Stomach (tissue), 9 donors: ENCODE data around the gene ME3. TPM values are rescaled to one million over a fixed set of nuclear protein-coding genes. Genes with fewer than 3 reads are reported as not detected.

Experiments
- DNase-seq, 2 donors: peaks; one replicate each; pipeline versions ENCODE4 v3.0.0 to v3.0.0-alpha.2; 2013 to 2019
- H3K27ac ChIP-seq, 5 donors: fragments of 200-600 bp in 4 of 5; sonication (generic) in 4 of 5; one replicate each; pipeline ENCODE4 v1.5.1; 2013 to 2019; ENCODE audit warnings: mild to moderate bottlenecking in 1 of 5, moderate library complexity in 1 of 5
- H3K27me3 ChIP-seq, 3 donors: fragments of 200-600 bp; sonication (generic); one replicate each; pipeline ENCODE4 v1.5.1; 2017 to 2019; ENCODE audit warnings: mixed run types in 1 of 3
- H3K36me3 ChIP-seq, 4 donors: fragments of 200-600 bp; sonication (generic); 1 replicate in 3 of 4; 2 replicates in 1 of 4; pipeline ENCODE4 v1.5.1; 2016 to 2019
- H3K4me1 ChIP-seq, 4 donors: fragments of 200-600 bp; sonication (generic); one replicate each; pipeline ENCODE4 v1.5.1; 2016 to 2019
- H3K4me3 ChIP-seq, 4 donors: fragments of 200-600 bp; sonication (generic) in 3 of 4; one replicate each; pipeline ENCODE4 v1.5.1; 2016 to 2019; ENCODE audit warnings: mild to moderate bottlenecking in 1 of 4
- H3K9me3 ChIP-seq, 4 donors: fragments of 200-600 bp; sonication (generic); one replicate each; pipeline ENCODE4 v1.5.1; 2016 to 2019
- EP300 ChIP-seq: sonication (generic); formaldehyde crosslinking; IDR thresholded peaks from one replicate; pipeline ENCODE4 v1.6.1; 2017; ENCODE audit warnings: antibody characterized with exemption
- POLR2A ChIP-seq, 4 donors: fragments of 450-650 bp; IDR thresholded peaks; one replicate each; pipeline ENCODE4 v1.6.1; 2016; ENCODE audit warnings: antibody characterized with exemption in 4 of 4, control low read depth in 2 of 4, mild to moderate bottlenecking in 1 of 4, moderate library complexity in 1 of 4
- POLR2AphosphoS5 ChIP-seq, 3 donors: sonication (generic); formaldehyde crosslinking; IDR thresholded peaks; one replicate each; pipeline ENCODE4 v1.6.1; 2016; ENCODE audit warnings: antibody characterized with exemption in 3 of 3
- WGBS, 5 donors: extraction: QIAGEN DNeasy Blood & Tissue Kit in 3 of 5; methylation state at CpG; one replicate each; pipeline versions ENCODE4 v1.1.5 to v1.1.7; 2013 to 2018; 5-methylcytosine and 5-hydroxymethylcytosine counted together
- intact Hi-C: fragments of 100-400 bp; cut with DNase I; formaldehyde crosslinking; loops from one replicate; pipeline ENCODE4 v1.15.1; 2023; ENCODE audit warnings: low total_unique reads
- polyA plus RNA-seq, 3 donors: library from polyadenylated mRNA; stranded (reverse); fragments of 200-250 nt; gene quantifications; one replicate each; pipeline ENCODE4 v1.2.3, GENCODE V29; 2013
- total RNA-seq, 5 donors: library from RNA; depleted of rRNA; stranded (reverse); fragments of >200 nt; gene quantifications; one replicate each; pipeline versions ENCODE4 v1.1.0 to v1.2.3, GENCODE V29; 2014 to 2016
- TF ChIP-seq, protein P1 (sequence below), 7 experiments: fragments of 450-650 bp in 4 of 7; fragments of 200-600 bp in 3 of 7; sonication (generic) in 3 of 7; IDR thresholded peaks; one replicate each; pipeline ENCODE4 v1.5.1; 2016 to 2019; ENCODE audit warnings: antibody characterized with exemption in 7 of 7, control low read depth in 2 of 7, mild to moderate bottlenecking in 1 of 7
- donor health status: healthy with polysubstance abuse.
- donor health status: Bipolar disorder and iron deficiency.
- donor health status: healthy.

Gene ME3
- total and polyA plus RNA-seq, 8 donors, result 11.2 to 82.1 (median 51.1) TPM

- WGBS, 5 donors, result 76 to 100% (median 89%) methylated on average over 1 of the region's 1 CpG
- TF ChIP-seq POLR2AphosphoS5 (IDR thresholded peaks at IDR 0.05), result no peak
- TF ChIP-seq POLR2A (IDR thresholded peaks at IDR 0.05), result no peak
- TF ChIP-seq, protein P1, sequence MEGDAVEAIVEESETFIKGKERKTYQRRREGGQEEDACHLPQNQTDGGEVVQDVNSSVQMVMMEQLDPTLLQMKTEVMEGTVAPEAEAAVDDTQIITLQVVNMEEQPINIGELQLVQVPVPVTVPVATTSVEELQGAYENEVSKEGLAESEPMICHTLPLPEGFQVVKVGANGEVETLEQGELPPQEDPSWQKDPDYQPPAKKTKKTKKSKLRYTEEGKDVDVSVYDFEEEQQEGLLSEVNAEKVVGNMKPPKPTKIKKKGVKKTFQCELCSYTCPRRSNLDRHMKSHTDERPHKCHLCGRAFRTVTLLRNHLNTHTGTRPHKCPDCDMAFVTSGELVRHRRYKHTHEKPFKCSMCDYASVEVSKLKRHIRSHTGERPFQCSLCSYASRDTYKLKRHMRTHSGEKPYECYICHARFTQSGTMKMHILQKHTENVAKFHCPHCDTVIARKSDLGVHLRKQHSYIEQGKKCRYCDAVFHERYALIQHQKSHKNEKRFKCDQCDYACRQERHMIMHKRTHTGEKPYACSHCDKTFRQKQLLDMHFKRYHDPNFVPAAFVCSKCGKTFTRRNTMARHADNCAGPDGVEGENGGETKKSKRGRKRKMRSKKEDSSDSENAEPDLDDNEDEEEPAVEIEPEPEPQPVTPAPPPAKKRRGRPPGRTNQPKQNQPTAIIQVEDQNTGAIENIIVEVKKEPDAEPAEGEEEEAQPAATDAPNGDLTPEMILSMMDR (IDR thresholded peaks at IDR 0.05), result no peak
- TF ChIP-seq EP300, result no peak
- intact Hi-C loops, result no loop called here
Measured at GRCh38 chr11:86638673-86639072, 33.7 kb downstream of the ME3 start.

GRCh38 chr11:86637988-86638387 lies 34.4 kb downstream of the ME3 start:
- H3K4me3 ChIP-seq, result no peak overlapping the region
- no peaks in the 10 kb centered on the region for H3K27me3 ChIP-seq
- no peaks in the 10 kb centered on the region for H3K9me3 ChIP-seq
- TF ChIP-seq POLR2A (IDR thresholded peaks at IDR 0.05), result no peak
- no peak for TF ChIP-seq POLR2AphosphoS5 (IDR thresholded peaks at IDR 0.05)
- TF ChIP-seq, protein P1 (IDR thresholded peaks at IDR 0.05), result no peak
- TF ChIP-seq EP300, result no peak
- no peaks in the 10 kb centered on the region for H3K36me3 ChIP-seq
- peaks cover 0 to 6% (median 0%) of the 10 kb centered on the region in 4 donors for H3K4me1 ChIP-seq
- no peak overlapping the region for H3K27ac ChIP-seq
- intact Hi-C loops, result no loop called here
- no peak for DNase-seq

More at GRCh38 chr11:86638673-86639072, 33.7 kb downstream of the ME3 start:
- H3K36me3 ChIP-seq, result no peaks in the 10 kb centered on the region
- no peak for DNase-seq
- H3K27me3 ChIP-seq, result no peaks in the 10 kb centered on the region
- H3K9me3 ChIP-seq, result no peaks in the 10 kb centered on the region
- H3K4me1 ChIP-seq, result peaks cover 0 to 6% (median 0%) of the 10 kb centered on the region in 4 donors
- H3K4me3 ChIP-seq, result no peak overlapping the region
- H3K27ac ChIP-seq, result no peak overlapping the region

- no peak for TF ChIP-seq POLR2AphosphoS5 (IDR thresholded peaks at IDR 0.05)
- TF ChIP-seq EP300, result no peak
- TF ChIP-seq, protein P1 (IDR thresholded peaks at IDR 0.05), result no peak
- TF ChIP-seq POLR2A (IDR thresholded peaks at IDR 0.05), result no peak
- Histone ChIP-seq H3K27ac (no peak overlapping the region), H3K4me1 (peaks cover 0 to 4% (median under 1%) of the 10 kb centered on the region in 4 donors), H3K4me3 (no peak overlapping the region), H3K36me3 (no peaks in the 10 kb centered on the region), H3K9me3 (no peaks in the 10 kb centered on the region), H3K27me3 (no peaks in the 10 kb centered on the region)
- intact Hi-C loops, result no loop called here
- DNase-seq, result no peak
- 81 to 100% (median 94%) methylated on average over 1 of the region's 1 CpG for WGBS, 5 donors
Measured at GRCh38 chr11:86636275-86636674, 36.1 kb downstream of the ME3 start.

DNA sequence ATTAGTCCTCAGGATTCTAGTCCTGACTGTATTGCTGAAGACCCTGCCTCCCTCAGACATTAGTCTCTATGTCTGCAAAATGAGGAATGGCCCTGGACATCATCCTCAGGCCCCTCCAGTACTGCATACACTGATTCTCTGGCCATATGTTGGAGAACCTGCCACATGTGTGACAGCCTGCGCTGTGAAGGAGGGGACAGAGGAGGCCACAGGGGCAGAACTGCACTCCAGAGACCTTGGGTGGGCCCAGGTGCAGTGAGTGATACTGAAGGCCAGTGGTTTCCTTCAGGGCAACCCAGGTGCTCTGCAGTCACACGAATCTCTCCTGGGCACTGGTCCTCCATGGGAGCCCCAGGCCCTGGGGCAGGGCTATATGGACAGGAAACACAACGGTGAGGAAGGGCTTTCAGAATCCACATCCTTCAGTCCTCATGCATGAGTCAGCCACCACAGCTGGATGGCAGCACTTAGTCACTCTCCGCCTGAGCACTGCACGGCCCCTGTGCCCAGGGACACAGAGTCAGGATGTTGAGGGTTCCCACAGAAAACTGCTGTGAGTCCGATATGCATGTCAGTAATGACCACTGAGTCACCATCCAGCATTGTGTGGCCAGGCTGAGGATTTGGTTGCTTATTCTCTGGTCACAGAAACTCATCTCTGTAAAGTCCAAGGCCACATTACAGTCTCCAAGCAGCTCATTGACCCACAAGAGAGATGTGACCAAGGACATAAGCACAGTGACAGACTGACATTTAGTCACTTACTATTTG lies 39.7 kb downstream of the ME3 start:
- intact Hi-C loops, result no loop called here
- TF ChIP-seq EP300 (no peak), POLR2AphosphoS5 (IDR thresholded peaks at IDR 0.05) (peak in 1 of 3 donors; percentile 45)
- TF ChIP-seq, protein P1 (IDR thresholded peaks at IDR 0.05), result peak in 1 of 7 experiments; percentile 18
- Histone ChIP-seq H3K36me3 (no peaks in the 10 kb centered on the region), H3K27me3 (no peaks in the 10 kb centered on the region), H3K27ac (no peak overlapping the region), H3K4me3 (no peak overlapping the region), H3K9me3 (no peaks in the 10 kb centered on the region), H3K4me1 (peaks cover 0 to 36% (median 12%) of the 10 kb centered on the region in 4 donors)
- peak in 1 of 2 donors; percentile 37 for DNase-seq
- 66 to 80% (median 68%) methylated on average over 4 to 6 of the region's 6 CpGs for WGBS, 5 donors
